HepG2 (cell line): ENCODE results near the gene IL26.

Experiments
- ATF7-NPFF ChIP-seq: sonication (generic); formaldehyde crosslinking; IDR thresholded peaks from 2 replicates; pipeline ENCODE4 v1.8.1; 2023; ENCODE audit warnings: mild to moderate bottlenecking, low read depth, missing genetic modification reagents, moderate library complexity
- BCLAF1 ChIP-seq: fragments of 450-650 bp; IDR thresholded peaks from 2 replicates; pipeline ENCODE4 v1.6.1; 2017; ENCODE audit warnings: mild to moderate bottlenecking
- CTCF ChIP-seq: sonication (generic); formaldehyde crosslinking; IDR thresholded peaks from 2 replicates; pipeline ENCODE4 v1.5.0; 2020; ENCODE audit warnings: mild to moderate bottlenecking, missing genetic modification reagents, moderate library complexity
- UBTF ChIP-seq: sonication (generic); formaldehyde crosslinking; IDR thresholded peaks from 2 replicates; pipeline ENCODE4 v1.4.0; 2020; ENCODE audit warnings: mild to moderate bottlenecking, missing genetic modification reagents

- TF ChIP-seq CTCF (CRISPR knock-in tag) (no peak), UBTF (CRISPR knock-in tag) (no peak), ATF7-NPFF (CRISPR knock-in tag) (no peak), BCLAF1 (no peak)
These were observed 26.5 kb downstream of the IL26 start for GRCh38 chr12:68199127-68199526.
